Kidney (tissue), 14 donors: ENCODE data around the gene SLC35A3. TPM values are rescaled to one million over a fixed set of nuclear protein-coding genes. Genes with fewer than 3 reads are reported as not detected.

ENCODE experiments used
- DNase-seq, 5 donors: peaks; one replicate each; pipeline ENCODE4 v3.0.0-alpha.2; 2013 to 2020
- FAIRE-seq: peaks from 2 replicates; lab custom pipeline; 2012; peaks lifted over from hg19 to GRCh38; lab: Jason Lieb, UNC
- H3K27ac ChIP-seq, 2 donors: one replicate each; pipeline ENCODE4 v1.7.0; 2013; ENCODE audit warnings: low read depth in 2 of 2, low read length in 2 of 2, inconsistent platforms in 1 of 2
- H3K27me3 ChIP-seq: one replicate; pipeline ENCODE4 v1.7.1; 2013; ENCODE audit warnings: low read length, inconsistent platforms; ENCODE audit not compliant: control insufficient read depth, insufficient read depth
- H3K36me3 ChIP-seq, 3 donors: one replicate each; pipeline versions ENCODE4 v1.7.0 to v1.7.1; 2013; ENCODE audit warnings: low read length in 3 of 3, control low read depth in 1 of 3, inconsistent platforms in 1 of 3; ENCODE audit not compliant: insufficient read depth in 3 of 3, control insufficient read depth in 2 of 3
- H3K4me1 ChIP-seq, 3 donors: one replicate each; pipeline versions ENCODE4 v1.7.0 to v1.7.1; 2013; ENCODE audit warnings: low read length in 3 of 3, inconsistent platforms in 1 of 3, low read depth in 1 of 3; ENCODE audit not compliant: control insufficient read depth in 2 of 3, insufficient read depth in 2 of 3
- H3K4me3 ChIP-seq, 3 donors: one replicate each; pipeline versions ENCODE4 v1.7.0 to v1.8.1; 2013; ENCODE audit warnings: low read length in 3 of 3, control low read depth in 1 of 3, inconsistent platforms in 1 of 3
- H3K9ac ChIP-seq, 3 donors: one replicate each; pipeline versions ENCODE4 v1.7.0 to v1.7.1; 2013; ENCODE audit warnings: low read length in 3 of 3, control low read depth in 1 of 3, inconsistent platforms in 1 of 3
- H3K9me3 ChIP-seq, 3 donors: one replicate each; pipeline versions ENCODE4 v1.7.0 to v1.7.1; 2013; ENCODE audit warnings: low read length in 3 of 3, control low read depth in 1 of 3, inconsistent platforms in 1 of 3; ENCODE audit not compliant: control insufficient read depth in 2 of 3, insufficient read depth in 1 of 3
- intact Hi-C: fragments of 100-400 bp; cut with DNase I; formaldehyde crosslinking; loops from one replicate; pipeline ENCODE4 v1.11.1; 2022
- polyA plus RNA-seq: library from polyadenylated mRNA; stranded (reverse); fragments of 350-450 nt; fragmentation: Illumina TruSeq; extraction: RNeasy Lipid Tissue Mini Kit (QIAGEN cat#74804); gene quantifications from one replicate; pipeline ENCODE4 v1.2.3, GENCODE V29; 2014; ENCODE audit warnings: low read depth, low replicate concordance; ENCODE audit not compliant: insufficient read depth
- total RNA-seq: library from RNA; stranded (reverse); fragmentation: NEBNext Ultra II Directional; extraction: Animal tissue kit (Norgen Biotek cat#: 25700); gene quantifications from one replicate; pipeline ENCODE4 v1.2.1, GENCODE V29; 2021
- TF ChIP-seq, protein P1 (sequence below): IDR thresholded peaks from 3 replicates; pipeline ENCODE4 v1.5.1; 2012; ENCODE audit warnings: mild to moderate bottlenecking, moderate library complexity, borderline replicate concordance; ENCODE audit not compliant: insufficient read depth; ENCODE audit errors: extremely low read depth
- donor health status: control.
- donor health status: control.
- donor health status: control.
- donor health status: control.
- donor health status: control.
- donor health status: DM: yes; HTN: yes; CAD: no.
- donor health status: Normal renal cell carcinoma (clear cell type).

The SLC35A3 gene
- total and polyA plus RNA-seq, 2 donors from 2014 or later, result 17.9 to 28.2 TPM

DNA sequence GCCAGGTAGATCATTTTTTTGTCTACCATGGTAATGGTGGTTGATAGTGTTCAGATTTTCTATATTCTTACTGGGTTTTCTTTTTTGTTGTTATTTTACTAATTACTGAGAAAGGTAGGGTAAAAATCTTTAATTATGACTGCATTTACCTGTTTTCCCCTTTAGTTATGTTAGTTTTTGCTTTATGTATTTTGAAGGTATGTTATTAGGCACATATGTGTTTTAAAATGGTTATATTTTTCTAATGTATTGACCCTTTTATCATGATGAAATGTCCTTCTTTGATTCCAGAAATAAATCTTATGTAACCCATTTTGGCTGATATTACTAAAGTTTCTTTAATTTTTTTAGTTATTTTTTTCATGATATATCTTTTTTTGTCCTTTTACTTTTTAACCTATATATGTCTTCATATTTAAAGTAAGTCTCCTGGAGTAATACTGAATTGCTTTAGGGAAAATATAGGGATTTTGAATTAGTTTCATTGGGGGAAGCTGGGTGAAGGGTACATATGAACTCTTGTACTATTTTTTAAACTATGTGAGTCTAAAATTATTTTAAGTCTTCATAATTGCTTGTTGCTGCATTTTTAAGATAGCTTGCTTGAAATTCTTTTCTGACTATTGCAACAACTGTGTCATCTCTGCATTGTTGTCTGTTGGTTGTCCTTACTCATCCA lies 22.4 kb downstream of the SLC35A3 start:
- Histone ChIP-seq H3K9ac (no peak overlapping the region), H3K4me3 (no peak overlapping the region), H3K27ac (no peak overlapping the region), H3K36me3 (no peaks in the 10 kb centered on the region), H3K9me3 (peaks cover 0 to 10% (median 0%) of the 10 kb centered on the region in 3 donors), H3K4me1 (no peaks in the 10 kb centered on the region), H3K27me3 (no peaks in the 10 kb centered on the region)
- TF ChIP-seq, protein P1, sequence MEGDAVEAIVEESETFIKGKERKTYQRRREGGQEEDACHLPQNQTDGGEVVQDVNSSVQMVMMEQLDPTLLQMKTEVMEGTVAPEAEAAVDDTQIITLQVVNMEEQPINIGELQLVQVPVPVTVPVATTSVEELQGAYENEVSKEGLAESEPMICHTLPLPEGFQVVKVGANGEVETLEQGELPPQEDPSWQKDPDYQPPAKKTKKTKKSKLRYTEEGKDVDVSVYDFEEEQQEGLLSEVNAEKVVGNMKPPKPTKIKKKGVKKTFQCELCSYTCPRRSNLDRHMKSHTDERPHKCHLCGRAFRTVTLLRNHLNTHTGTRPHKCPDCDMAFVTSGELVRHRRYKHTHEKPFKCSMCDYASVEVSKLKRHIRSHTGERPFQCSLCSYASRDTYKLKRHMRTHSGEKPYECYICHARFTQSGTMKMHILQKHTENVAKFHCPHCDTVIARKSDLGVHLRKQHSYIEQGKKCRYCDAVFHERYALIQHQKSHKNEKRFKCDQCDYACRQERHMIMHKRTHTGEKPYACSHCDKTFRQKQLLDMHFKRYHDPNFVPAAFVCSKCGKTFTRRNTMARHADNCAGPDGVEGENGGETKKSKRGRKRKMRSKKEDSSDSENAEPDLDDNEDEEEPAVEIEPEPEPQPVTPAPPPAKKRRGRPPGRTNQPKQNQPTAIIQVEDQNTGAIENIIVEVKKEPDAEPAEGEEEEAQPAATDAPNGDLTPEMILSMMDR, result no peak
- intact Hi-C loops, result no loop called here
- DNase-seq, result no peak
- FAIRE-seq, result peak; percentile 33

DNA sequence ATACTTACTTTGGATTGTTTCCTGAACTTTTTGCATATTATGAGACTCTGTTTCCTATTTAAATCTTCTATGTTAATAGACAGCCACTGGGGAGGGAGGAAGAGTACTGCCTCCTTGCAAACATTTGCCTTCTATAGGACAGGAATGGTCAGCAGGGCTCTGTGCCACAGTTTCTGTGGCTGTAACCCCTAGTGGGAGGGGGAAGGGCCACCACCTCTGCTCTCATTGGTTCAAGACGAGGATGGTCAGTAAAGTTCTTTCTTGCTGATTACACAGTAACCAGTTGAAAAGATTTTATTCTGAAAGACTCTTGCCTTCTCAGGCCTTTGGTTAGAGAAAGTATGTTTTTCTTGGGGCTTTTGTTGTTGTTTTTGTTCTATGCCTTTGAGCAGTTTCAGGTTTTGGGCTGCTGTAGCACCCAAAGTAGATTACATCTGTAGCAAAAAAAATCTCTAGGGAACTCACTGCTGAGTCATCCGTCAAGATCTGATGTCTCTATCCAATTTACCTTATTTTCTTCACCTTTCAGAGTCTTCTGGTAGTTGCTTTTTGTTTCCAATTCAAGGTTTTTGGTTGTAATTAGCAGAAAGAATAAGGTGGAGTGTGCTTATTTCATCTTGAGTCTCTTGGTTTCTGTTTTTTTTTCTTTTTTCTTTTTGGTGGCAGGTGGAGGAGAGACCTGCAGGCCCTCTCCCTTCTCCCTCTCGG lies 23.1 kb downstream of the SLC35A3 start:
- no peak for FAIRE-seq
- Histone ChIP-seq H3K4me3 (no peak overlapping the region), H3K27me3 (no peaks in the 10 kb centered on the region), H3K36me3 (no peaks in the 10 kb centered on the region), H3K9me3 (peaks cover 0 to 10% (median 0%) of the 10 kb centered on the region in 3 donors), H3K4me1 (no peaks in the 10 kb centered on the region), H3K27ac (no peak overlapping the region), H3K9ac (no peak overlapping the region)
- intact Hi-C loops, result no loop called here
- DNase-seq, result no peak
- TF ChIP-seq, protein P1, result no peak

DNA sequence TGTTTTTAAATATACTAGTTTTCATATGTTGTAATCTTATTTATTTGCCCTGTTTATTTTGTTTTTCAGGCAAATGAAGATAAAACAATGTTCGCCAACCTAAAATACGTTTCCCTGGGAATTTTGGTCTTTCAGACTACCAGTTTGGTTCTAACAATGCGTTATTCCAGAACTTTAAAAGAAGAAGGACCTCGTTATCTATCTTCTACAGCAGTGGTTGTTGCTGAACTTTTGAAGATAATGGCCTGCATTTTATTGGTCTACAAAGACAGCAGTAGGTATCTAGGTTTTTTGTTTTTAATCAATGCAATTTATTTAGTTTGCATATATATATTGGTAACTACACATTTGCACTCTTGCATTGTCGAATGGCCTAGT lies 23.7 kb downstream of the SLC35A3 start:
- intact Hi-C loops, result no loop called here
- no peaks in the 10 kb centered on the region for H3K4me1 ChIP-seq
- FAIRE-seq (no peak), DNase-seq (no peak)
- TF ChIP-seq, protein P1, result no peak
- no peak overlapping the region for H3K4me3 ChIP-seq
- no peaks in the 10 kb centered on the region for H3K36me3 ChIP-seq
- H3K9me3 ChIP-seq, result peaks cover 0 to 10% (median 0%) of the 10 kb centered on the region in 3 donors
- H3K27ac ChIP-seq, result no peak overlapping the region
- no peak overlapping the region for H3K9ac ChIP-seq
- no peaks in the 10 kb centered on the region for H3K27me3 ChIP-seq
